HepG2 (cell line): ENCODE data around the gene TRIM66. TPM values are rescaled to one million over a fixed set of nuclear protein-coding genes. Genes with fewer than 3 reads are reported as not detected.
A peak's percentile ranks its signal among the peaks of the same experiment; 100 is the strongest.

Experiments
- CC2D1A ChIP-seq: sonication (generic); formaldehyde crosslinking; IDR thresholded peaks from 2 replicates; pipeline ENCODE4 v1.8.1; 2023; ENCODE audit warnings: mild to moderate bottlenecking, missing genetic modification reagents
- CENPX ChIP-seq: sonication (generic); formaldehyde crosslinking; IDR thresholded peaks from 2 replicates; pipeline ENCODE4 v1.9.0; 2021; ENCODE audit warnings: mild to moderate bottlenecking, missing genetic modification reagents, moderate library complexity
- FOXM1 ChIP-seq: sonication (generic); formaldehyde crosslinking; IDR thresholded peaks from 2 replicates; pipeline ENCODE4 v1.5.0; 2020; ENCODE audit warnings: missing genetic modification reagents
- HMG20B ChIP-seq: conservative IDR thresholded peaks from 2 replicates; pipeline ENCODE4 v1.6.1; 2016; ENCODE audit warnings: missing genetic modification reagents, missing compliant biosample characterization
- MAFF ChIP-seq: IDR thresholded peaks from 2 replicates; pipeline ENCODE4 v1.6.1; 2011; ENCODE audit warnings: low read depth, low read length, improper control_type of control experiment
- NFRKB ChIP-seq: fragments of 450-650 bp; IDR thresholded peaks from 2 replicates; pipeline ENCODE4 v1.6.1; 2017
- PAXIP1 ChIP-seq: sonication (generic); formaldehyde crosslinking; conservative IDR thresholded peaks from 2 replicates; pipeline ENCODE4 v1.4.0; 2020; ENCODE audit warnings: mild to moderate bottlenecking, missing genetic modification reagents, moderate library complexity
- RARA ChIP-seq: IDR thresholded peaks from 2 replicates; pipeline ENCODE4 v1.6.1; 2016; ENCODE audit warnings: missing genetic modification reagents, missing compliant biosample characterization
- RXRB ChIP-seq: IDR thresholded peaks from 2 replicates; pipeline ENCODE4 v1.6.1; 2016; ENCODE audit warnings: borderline replicate concordance, missing genetic modification reagents, missing compliant biosample characterization
- SOX6 ChIP-seq, 2 experiments: fragments of 450-650 bp in 1 of 2; sonication (generic) in 1 of 2; formaldehyde crosslinking in 1 of 2; IDR thresholded peaks; 2 replicates each; pipeline versions ENCODE4 v1.4.0 to v1.6.1; 2017 to 2020; ENCODE audit warnings: antibody characterized with exemption in 1 of 2, mild to moderate bottlenecking in 1 of 2, missing genetic modification reagents in 1 of 2
- SP2 ChIP-seq: sonication (generic); formaldehyde crosslinking; IDR thresholded peaks from 2 replicates; pipeline ENCODE4 v1.5.1; 2020; ENCODE audit warnings: mild to moderate bottlenecking, missing genetic modification reagents
- SSRP1 ChIP-seq: IDR thresholded peaks from 2 replicates; pipeline ENCODE4 v1.6.1; 2016; ENCODE audit warnings: control low read depth
- ZFP90 ChIP-seq: sonication (generic); formaldehyde crosslinking; IDR thresholded peaks from 2 replicates; pipeline ENCODE4 v1.8.0; 2022; ENCODE audit warnings: missing genetic modification reagents, mild to moderate bottlenecking, inconsistent platforms, borderline replicate concordance
- ZNF446 ChIP-seq: sonication (generic); formaldehyde crosslinking; IDR thresholded peaks from 2 replicates; pipeline ENCODE4 v1.5.0; 2020; ENCODE audit warnings: mild to moderate bottlenecking, missing genetic modification reagents
- ZNF558 ChIP-seq: sonication (generic); formaldehyde crosslinking; IDR thresholded peaks from 2 replicates; pipeline ENCODE4 v1.9.0; 2022; ENCODE audit warnings: mild to moderate bottlenecking, missing genetic modification reagents, borderline replicate concordance
- ZNF678 ChIP-seq: sonication (generic); formaldehyde crosslinking; IDR thresholded peaks from 2 replicates; pipeline ENCODE4 v1.4.0; 2020; ENCODE audit warnings: mild to moderate bottlenecking, missing genetic modification reagents
- ZSCAN31 ChIP-seq: sonication (generic); formaldehyde crosslinking; IDR thresholded peaks from 2 replicates; pipeline ENCODE4 v1.5.0; 2020; ENCODE audit warnings: low read depth, mild to moderate bottlenecking, missing genetic modification reagents
- polyA plus RNA-seq, 8 experiments: library from polyadenylated mRNA; depleted of rRNA in 3 of 8; stranded (reverse) in 7 of 8; unstranded in 1 of 8; fragments of >200 nt; fragmentation: Illumina TruSeq in 4 of 8; extraction: Trizol in 4 of 8; gene quantifications; 2 replicates each; pipeline versions ENCODE4 v1.2.1 to v1.2.3, GENCODE V29; 2011 to 2016; ENCODE audit warnings: low read depth in 4 of 8, missing spikeins in 1 of 8, mixed read lengths in 1 of 8; ENCODE audit not compliant: insufficient read depth in 1 of 8
- total RNA-seq, 5 experiments: library from RNA; depleted of rRNA; stranded (reverse); fragments of >200 nt; fragmentation: Illumina TruSeq; extraction: Trizol; gene quantifications; 2 replicates each; pipeline ENCODE4 v1.2.3, GENCODE V29; 2016; ENCODE audit warnings: low read depth in 1 of 5
- TF ChIP-seq, protein P1 (sequence below): IDR thresholded peaks from 2 replicates; pipeline ENCODE4 v1.6.1; 2012; ENCODE audit warnings: low read length, improper control_type of control experiment
- TF ChIP-seq, protein P2 (sequence below): sonication (generic); formaldehyde crosslinking; IDR thresholded peaks from 2 replicates; pipeline ENCODE4 v1.5.0; 2020; ENCODE audit warnings: mild to moderate bottlenecking, missing genetic modification reagents, moderate library complexity
- TF ChIP-seq, protein P3 (sequence below): sonication (generic); formaldehyde crosslinking; IDR thresholded peaks from 2 replicates; pipeline ENCODE4 v1.8.1; 2023; ENCODE audit warnings: missing genetic modification reagents, mild to moderate bottlenecking, borderline replicate concordance
- TF ChIP-seq, protein P4 (sequence below): sonication (generic); formaldehyde crosslinking; conservative IDR thresholded peaks from 2 replicates; pipeline ENCODE4 v1.8.0; 2022; ENCODE audit warnings: missing genetic modification reagents

Gene TRIM66
- total and polyA plus RNA-seq, 2 of the 13 experiments (the other 11 are each of a cell fraction or from before 2014, with no cell fraction given) = 4.9 to 6.1 TPM

DNA sequence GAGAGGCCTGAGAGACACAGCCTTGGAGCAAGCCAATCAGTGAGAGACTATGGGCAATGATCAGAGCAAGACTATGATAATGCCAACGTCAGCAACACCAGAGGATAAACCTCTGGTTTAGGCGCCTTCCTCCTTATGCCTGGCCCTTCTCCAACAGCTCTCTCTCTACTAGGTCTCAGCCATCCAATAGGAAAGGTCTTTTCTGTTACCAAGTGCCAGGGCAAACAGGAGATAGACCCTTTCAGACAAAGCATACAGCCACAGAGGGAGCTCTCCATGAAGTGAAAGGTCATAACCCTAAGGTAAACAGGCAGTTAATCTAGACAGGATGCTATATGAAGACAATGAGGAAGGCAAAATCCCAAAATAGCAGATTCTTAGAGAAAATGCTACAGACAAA, 98.0 kb downstream of the TRIM66 start (continued):
- no peak for TF ChIP-seq PAXIP1 (CRISPR knock-in tag)
- TF ChIP-seq SSRP1 (CRISPR knock-in tag) = no peak
- no peak for TF ChIP-seq FOXM1
- no peak for TF ChIP-seq SOX6 (IDR thresholded peaks at IDR 0.05)
- peak; percentile 31; the same call in 1 of the 2 replicates for TF ChIP-seq SOX6 (CRISPR knock-in tag; IDR thresholded peaks at IDR 0.05)
- no peak for TF ChIP-seq CENPX (CRISPR knock-in tag)
- TF ChIP-seq ZFP90 (CRISPR knock-in tag) = 0 out of 2 replicates have a peak, but pooled peaks have one; percentile 26
- TF ChIP-seq, protein P1, sequence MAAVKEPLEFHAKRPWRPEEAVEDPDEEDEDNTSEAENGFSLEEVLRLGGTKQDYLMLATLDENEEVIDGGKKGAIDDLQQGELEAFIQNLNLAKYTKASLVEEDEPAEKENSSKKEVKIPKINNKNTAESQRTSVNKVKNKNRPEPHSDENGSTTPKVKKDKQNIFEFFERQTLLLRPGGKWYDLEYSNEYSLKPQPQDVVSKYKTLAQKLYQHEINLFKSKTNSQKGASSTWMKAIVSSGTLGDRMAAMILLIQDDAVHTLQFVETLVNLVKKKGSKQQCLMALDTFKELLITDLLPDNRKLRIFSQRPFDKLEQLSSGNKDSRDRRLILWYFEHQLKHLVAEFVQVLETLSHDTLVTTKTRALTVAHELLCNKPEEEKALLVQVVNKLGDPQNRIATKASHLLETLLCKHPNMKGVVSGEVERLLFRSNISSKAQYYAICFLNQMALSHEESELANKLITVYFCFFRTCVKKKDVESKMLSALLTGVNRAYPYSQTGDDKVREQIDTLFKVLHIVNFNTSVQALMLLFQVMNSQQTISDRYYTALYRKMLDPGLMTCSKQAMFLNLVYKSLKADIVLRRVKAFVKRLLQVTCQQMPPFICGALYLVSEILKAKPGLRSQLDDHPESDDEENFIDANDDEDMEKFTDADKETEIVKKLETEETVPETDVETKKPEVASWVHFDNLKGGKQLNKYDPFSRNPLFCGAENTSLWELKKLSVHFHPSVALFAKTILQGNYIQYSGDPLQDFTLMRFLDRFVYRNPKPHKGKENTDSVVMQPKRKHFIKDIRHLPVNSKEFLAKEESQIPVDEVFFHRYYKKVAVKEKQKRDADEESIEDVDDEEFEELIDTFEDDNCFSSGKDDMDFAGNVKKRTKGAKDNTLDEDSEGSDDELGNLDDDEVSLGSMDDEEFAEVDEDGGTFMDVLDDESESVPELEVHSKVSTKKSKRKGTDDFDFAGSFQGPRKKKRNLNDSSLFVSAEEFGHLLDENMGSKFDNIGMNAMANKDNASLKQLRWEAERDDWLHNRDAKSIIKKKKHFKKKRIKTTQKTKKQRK = no peak
- TF ChIP-seq, protein P2, sequence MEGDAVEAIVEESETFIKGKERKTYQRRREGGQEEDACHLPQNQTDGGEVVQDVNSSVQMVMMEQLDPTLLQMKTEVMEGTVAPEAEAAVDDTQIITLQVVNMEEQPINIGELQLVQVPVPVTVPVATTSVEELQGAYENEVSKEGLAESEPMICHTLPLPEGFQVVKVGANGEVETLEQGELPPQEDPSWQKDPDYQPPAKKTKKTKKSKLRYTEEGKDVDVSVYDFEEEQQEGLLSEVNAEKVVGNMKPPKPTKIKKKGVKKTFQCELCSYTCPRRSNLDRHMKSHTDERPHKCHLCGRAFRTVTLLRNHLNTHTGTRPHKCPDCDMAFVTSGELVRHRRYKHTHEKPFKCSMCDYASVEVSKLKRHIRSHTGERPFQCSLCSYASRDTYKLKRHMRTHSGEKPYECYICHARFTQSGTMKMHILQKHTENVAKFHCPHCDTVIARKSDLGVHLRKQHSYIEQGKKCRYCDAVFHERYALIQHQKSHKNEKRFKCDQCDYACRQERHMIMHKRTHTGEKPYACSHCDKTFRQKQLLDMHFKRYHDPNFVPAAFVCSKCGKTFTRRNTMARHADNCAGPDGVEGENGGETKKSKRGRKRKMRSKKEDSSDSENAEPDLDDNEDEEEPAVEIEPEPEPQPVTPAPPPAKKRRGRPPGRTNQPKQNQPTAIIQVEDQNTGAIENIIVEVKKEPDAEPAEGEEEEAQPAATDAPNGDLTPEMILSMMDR = peak; percentile 14; the same call in 1 of the 2 replicates
- TF ChIP-seq, protein P3, sequence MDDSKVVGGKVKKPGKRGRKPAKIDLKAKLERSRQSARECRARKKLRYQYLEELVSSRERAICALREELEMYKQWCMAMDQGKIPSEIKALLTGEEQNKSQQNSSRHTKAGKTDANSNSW (CRISPR knock-in tag) = no peak
- no peak for TF ChIP-seq ZNF558
- TF ChIP-seq SP2 (CRISPR knock-in tag) = no peak
- peak; percentile 69 for TF ChIP-seq MAFF
- no peak for TF ChIP-seq RARA
- no peak for TF ChIP-seq HMG20B (CRISPR knock-in tag)
- no peak for TF ChIP-seq NFRKB
- no peak for TF ChIP-seq CC2D1A (CRISPR knock-in tag)
- TF ChIP-seq ZSCAN31 = no peak
- TF ChIP-seq RXRB (CRISPR knock-in tag) = peak; percentile 36; the same call in 1 of the 2 replicates
- TF ChIP-seq ZNF446 (CRISPR knock-in tag) = no peak
- TF ChIP-seq, protein P4, sequence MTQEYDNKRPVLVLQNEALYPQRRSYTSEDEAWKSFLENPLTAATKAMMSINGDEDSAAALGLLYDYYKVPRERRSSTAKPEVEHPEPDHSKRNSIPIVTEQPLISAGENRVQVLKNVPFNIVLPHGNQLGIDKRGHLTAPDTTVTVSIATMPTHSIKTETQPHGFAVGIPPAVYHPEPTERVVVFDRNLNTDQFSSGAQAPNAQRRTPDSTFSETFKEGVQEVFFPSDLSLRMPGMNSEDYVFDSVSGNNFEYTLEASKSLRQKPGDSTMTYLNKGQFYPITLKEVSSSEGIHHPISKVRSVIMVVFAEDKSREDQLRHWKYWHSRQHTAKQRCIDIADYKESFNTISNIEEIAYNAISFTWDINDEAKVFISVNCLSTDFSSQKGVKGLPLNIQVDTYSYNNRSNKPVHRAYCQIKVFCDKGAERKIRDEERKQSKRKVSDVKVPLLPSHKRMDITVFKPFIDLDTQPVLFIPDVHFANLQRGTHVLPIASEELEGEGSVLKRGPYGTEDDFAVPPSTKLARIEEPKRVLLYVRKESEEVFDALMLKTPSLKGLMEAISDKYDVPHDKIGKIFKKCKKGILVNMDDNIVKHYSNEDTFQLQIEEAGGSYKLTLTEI = no peak
- TF ChIP-seq ZNF678 (CRISPR knock-in tag) = no peak
